Transverse colon (tissue), 4 donors: ENCODE results near the gene RPIA. TPM values are rescaled to one million over a fixed set of nuclear protein-coding genes. Genes with fewer than 3 reads are reported as not detected.

Source experiments
- DNase-seq: peaks from one replicate; pipeline ENCODE4 v3.0.0-alpha.2; 2019
- H3K27ac ChIP-seq, 4 donors: fragments of 200-600 bp; sonication (generic); 2 replicates each; pipeline ENCODE4 v1.5.1; 2016 to 2018; ENCODE audit warnings: inconsistent platforms in 4 of 4
- H3K27me3 ChIP-seq: fragments of 200-600 bp; sonication (generic); 2 replicates; pipeline ENCODE4 v1.5.1; 2017; ENCODE audit warnings: inconsistent platforms
- H3K36me3 ChIP-seq, 4 donors: fragments of 200-600 bp; sonication (generic); 2 replicates each; pipeline ENCODE4 v1.5.1; 2017 to 2019; ENCODE audit warnings: inconsistent platforms in 4 of 4
- H3K4me1 ChIP-seq, 4 donors: fragments of 200-600 bp; sonication (generic); 2 replicates each; pipeline ENCODE4 v1.5.1; 2017 to 2020; ENCODE audit warnings: inconsistent platforms in 4 of 4
- H3K4me3 ChIP-seq, 4 donors: fragments of 200-600 bp; sonication (generic); 1 replicate in 1 of 4; 2 replicates in 3 of 4; pipeline versions ENCODE4 v1.5.1 to v1.6.1; 2017 to 2019; ENCODE audit warnings: inconsistent platforms in 4 of 4
- H3K9me3 ChIP-seq, 2 donors: fragments of 200-600 bp; sonication (generic); 2 replicates each; pipeline ENCODE4 v1.5.1; 2017 to 2019; ENCODE audit warnings: inconsistent platforms in 2 of 2
- EP300 ChIP-seq: sonication (generic); formaldehyde crosslinking; IDR thresholded peaks from one replicate; pipeline ENCODE4 v1.6.1; 2017; ENCODE audit warnings: antibody characterized with exemption, low read depth
- POLR2A ChIP-seq: fragments of 450-650 bp; IDR thresholded peaks from one replicate; pipeline ENCODE4 v1.6.1; 2016; ENCODE audit warnings: antibody characterized with exemption, mild to moderate bottlenecking, moderate library complexity
- POLR2AphosphoS5 ChIP-seq, 3 donors: sonication (generic); formaldehyde crosslinking; IDR thresholded peaks; one replicate each; pipeline ENCODE4 v1.6.1; 2016; ENCODE audit warnings: antibody characterized with exemption in 3 of 3
- WGBS, 2 donors: methylation state at CpG; one replicate each; pipeline ENCODE4 v1.1.5; 2018; ENCODE audit warnings: low coverage in 1 of 2; 5-methylcytosine and 5-hydroxymethylcytosine counted together
- in situ Hi-C, 4 donors: fragments of 200-750 bp; cut with MboI; loops; one replicate each; pipeline versions ENCODE4 v1.15.0 to v1.15.1; 2017; ENCODE audit warnings: low sequenced_read_pairs in 3 of 4, low pct_ligation_motif_present in 1 of 4, low pct_unique_long_range_greater_than_20kb in 1 of 4
- intact Hi-C: fragments of 100-400 bp; cut with DNase I; formaldehyde crosslinking; loops from one replicate; pipeline ENCODE4 v1.15.1; 2023; ENCODE audit warnings: low total_unique reads
- total RNA-seq, 4 donors: library from RNA; depleted of rRNA; stranded (reverse); fragments of >200 nt; gene quantifications; one replicate each; pipeline ENCODE4 v1.1.0, GENCODE V29; 2016
- TF ChIP-seq, protein P1 (sequence below), 5 experiments: fragments of 200-600 bp in 3 of 5; fragments of 450-650 bp in 2 of 5; sonication (generic) in 3 of 5; IDR thresholded peaks; 1 replicate in 2 of 5; 2 replicates in 3 of 5; pipeline ENCODE4 v1.5.1; 2016 to 2017; ENCODE audit warnings: antibody characterized with exemption in 5 of 5, inconsistent platforms in 3 of 5, mild to moderate bottlenecking in 2 of 5, moderate library complexity in 1 of 5

RPIA gene
- total RNA-seq, 4 donors from 2014 or later, result 2.2 to 20.8 (median 9.7) TPM

- in situ Hi-C loops, result no loop called here
- intact Hi-C loops, result no loop called here
- 70 to 88% methylated on average over 1 of the region's 1 CpG for WGBS, 2 donors
Measured at GRCh38 chr2:88711289-88711688, 19.8 kb downstream of the RPIA start.

GRCh38 chr2:88711897-88712296 lies 20.4 kb downstream of the RPIA start:
- no peak for DNase-seq
- no peak for TF ChIP-seq POLR2A
- no peak for TF ChIP-seq POLR2AphosphoS5 (IDR thresholded peaks at IDR 0.05)
- TF ChIP-seq EP300, result no peak
- TF ChIP-seq, protein P1, sequence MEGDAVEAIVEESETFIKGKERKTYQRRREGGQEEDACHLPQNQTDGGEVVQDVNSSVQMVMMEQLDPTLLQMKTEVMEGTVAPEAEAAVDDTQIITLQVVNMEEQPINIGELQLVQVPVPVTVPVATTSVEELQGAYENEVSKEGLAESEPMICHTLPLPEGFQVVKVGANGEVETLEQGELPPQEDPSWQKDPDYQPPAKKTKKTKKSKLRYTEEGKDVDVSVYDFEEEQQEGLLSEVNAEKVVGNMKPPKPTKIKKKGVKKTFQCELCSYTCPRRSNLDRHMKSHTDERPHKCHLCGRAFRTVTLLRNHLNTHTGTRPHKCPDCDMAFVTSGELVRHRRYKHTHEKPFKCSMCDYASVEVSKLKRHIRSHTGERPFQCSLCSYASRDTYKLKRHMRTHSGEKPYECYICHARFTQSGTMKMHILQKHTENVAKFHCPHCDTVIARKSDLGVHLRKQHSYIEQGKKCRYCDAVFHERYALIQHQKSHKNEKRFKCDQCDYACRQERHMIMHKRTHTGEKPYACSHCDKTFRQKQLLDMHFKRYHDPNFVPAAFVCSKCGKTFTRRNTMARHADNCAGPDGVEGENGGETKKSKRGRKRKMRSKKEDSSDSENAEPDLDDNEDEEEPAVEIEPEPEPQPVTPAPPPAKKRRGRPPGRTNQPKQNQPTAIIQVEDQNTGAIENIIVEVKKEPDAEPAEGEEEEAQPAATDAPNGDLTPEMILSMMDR (IDR thresholded peaks at IDR 0.05), result no peak
- Histone ChIP-seq H3K4me1 (no peaks in the 10 kb centered on the region), H3K4me3 (no peak overlapping the region), H3K27ac (no peak overlapping the region), H3K36me3 (no peaks in the 10 kb centered on the region), H3K27me3 (no peaks in the 10 kb centered on the region), H3K9me3 (no peaks in the 10 kb centered on the region)
- 90% methylated on average over 1 of the region's 1 CpG; no CpG with 5 or more reads in 1 of the 2 donors for WGBS, 2 donors
- in situ Hi-C loops (no loop called here), intact Hi-C loops (no loop called here)

More at GRCh38 chr2:88711289-88711688, 19.8 kb downstream of the RPIA start:
- no peaks in the 10 kb centered on the region for H3K4me1 ChIP-seq
- no peak overlapping the region for H3K27ac ChIP-seq
- H3K27me3 ChIP-seq, result no peaks in the 10 kb centered on the region
- no peak overlapping the region for H3K4me3 ChIP-seq
- TF ChIP-seq POLR2AphosphoS5 (IDR thresholded peaks at IDR 0.05) (no peak), EP300 (no peak), POLR2A (no peak)
- TF ChIP-seq, protein P1 (IDR thresholded peaks at IDR 0.05), result no peak
- DNase-seq, result no peak
- no peaks in the 10 kb centered on the region for H3K9me3 ChIP-seq
- H3K36me3 ChIP-seq, result no peaks in the 10 kb centered on the region

- Histone ChIP-seq H3K4me3 (no peak overlapping the region), H3K27me3 (no peaks in the 10 kb centered on the region), H3K9me3 (no peaks in the 10 kb centered on the region), H3K4me1 (no peaks in the 10 kb centered on the region), H3K36me3 (no peaks in the 10 kb centered on the region), H3K27ac (no peak overlapping the region)
- 91 to 94% methylated on average over 4 of the region's 4 CpGs for WGBS, 2 donors
- intact Hi-C loops (no loop called here), in situ Hi-C loops (no loop called here)
- DNase-seq, result no peak
- no peak for TF ChIP-seq POLR2AphosphoS5 (IDR thresholded peaks at IDR 0.05)
- TF ChIP-seq, protein P1 (IDR thresholded peaks at IDR 0.05), result no peak
- TF ChIP-seq POLR2A, result no peak
- no peak for TF ChIP-seq EP300
Measured at GRCh38 chr2:88713408-88713807, 21.9 kb downstream of the RPIA start.

DNA sequence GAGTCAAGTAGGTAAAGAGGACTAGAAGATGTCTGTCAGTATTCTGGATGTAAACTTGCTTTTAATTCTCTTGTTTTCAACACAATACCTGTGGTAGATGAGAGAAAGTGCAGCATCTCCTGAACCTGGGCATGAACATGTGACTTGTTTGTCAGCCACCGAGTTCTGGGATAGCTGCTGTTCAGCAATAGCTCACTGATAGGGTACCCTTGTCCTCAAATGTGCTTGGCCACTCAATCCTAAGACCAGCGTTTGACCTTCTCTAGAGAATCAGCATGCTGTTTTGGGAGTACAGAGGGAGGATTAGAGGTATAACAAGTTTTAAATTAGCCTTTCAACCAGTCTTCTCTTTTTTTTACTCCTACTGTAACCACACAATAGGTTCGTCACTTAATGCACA lies 23.2 kb downstream of the RPIA start:
- WGBS, 2 donors, result 97 to 100% methylated on average over 2 to 3 of the region's 3 CpGs
- DNase-seq, result no peak
- Histone ChIP-seq H3K4me1 (no peaks in the 10 kb centered on the region), H3K27ac (no peak overlapping the region), H3K9me3 (no peaks in the 10 kb centered on the region), H3K36me3 (no peaks in the 10 kb centered on the region), H3K4me3 (no peak overlapping the region), H3K27me3 (no peaks in the 10 kb centered on the region)
- intact Hi-C loops, result no loop called here
- in situ Hi-C loops, result no loop called here
- no peak for TF ChIP-seq POLR2A
- no peak for TF ChIP-seq EP300
- no peak for TF ChIP-seq POLR2AphosphoS5 (IDR thresholded peaks at IDR 0.05)
- TF ChIP-seq, protein P1 (IDR thresholded peaks at IDR 0.05), result no peak
